ENCODE measurements around the gene HMG20A. TPM values are rescaled to one million over a fixed set of nuclear protein-coding genes. Genes with fewer than 3 reads are reported as not detected.

Gene HMG20A
- total RNA-seq, 6 donors from 2014 or later, result 33.1 to 155 (median 39.3) TPM

GRCh38 chr15:77417602-77418001 is 3.1 kb upstream of the HMG20A start:
- no peaks in the 10 kb centered on the region for H3K27me3 ChIP-seq
- no peaks in the 10 kb centered on the region for H3K9me3 ChIP-seq
- peak overlapping the region in 1 of 4 donors; percentile 91 for H3K4me3 ChIP-seq
- no peak for DNase-seq
- peak overlapping the region in 3 of 4 donors; percentile 92 to 97 (median 94) for H3K27ac ChIP-seq
- WGBS, 2 donors, result 55 to 59% methylated on average over 3 of the region's 3 CpGs
- ATAC-seq (ENCODE audit: low FRiP score in 2 of 2), result no peak
- peaks cover 45 to 57% (median 50%) of the 10 kb centered on the region in 4 donors for H3K4me1 ChIP-seq
- H3K36me3 ChIP-seq, result no peaks in the 10 kb centered on the region
- TF ChIP-seq CTCF (IDR thresholded peaks at IDR 0.05) (no peak), POLR2AphosphoS5 (IDR thresholded peaks at IDR 0.05) (no peak), POLR2A (IDR thresholded peaks at IDR 0.05) (no peak), EP300 (IDR thresholded peaks at IDR 0.05) (no peak)

- DNase-seq (no peak), ATAC-seq (ENCODE audit: low FRiP score in 2 of 2) (no peak)
- WGBS, 2 donors, result 42 to 56% methylated on average over 8 of the region's 8 CpGs
- H3K4me3 ChIP-seq, result peak overlapping the region; percentile 56 to 91 (median 82)
- no peaks in the 10 kb centered on the region for H3K36me3 ChIP-seq
- peak overlapping the region; percentile 92 to 97 (median 95) for H3K27ac ChIP-seq
- no peak for TF ChIP-seq POLR2A (IDR thresholded peaks at IDR 0.05)
- TF ChIP-seq CTCF (IDR thresholded peaks at IDR 0.05), result no peak
- TF ChIP-seq EP300 (IDR thresholded peaks at IDR 0.05), result no peak
- no peak for TF ChIP-seq POLR2AphosphoS5 (IDR thresholded peaks at IDR 0.05)
- H3K9me3 ChIP-seq, result no peaks in the 10 kb centered on the region
- peaks cover 43 to 54% (median 48%) of the 10 kb centered on the region in 4 donors for H3K4me1 ChIP-seq
- H3K27me3 ChIP-seq, result no peaks in the 10 kb centered on the region
Observed at GRCh38 chr15:77418391-77418965, 2.2 kb upstream of the HMG20A start.

- 1 to 2% methylated on average over 38 to 42 of the region's 72 CpGs for WGBS, 2 donors
- DNase-seq (peak in 1 of 2 donors; percentile 30), ATAC-seq (ENCODE audit: low FRiP score in 2 of 2) (peak in 1 of 2 donors; percentile 1)
- Histone ChIP-seq H3K27me3 (no peaks in the 10 kb centered on the region), H3K4me3 (peak overlapping the region; percentile 56 to 91 (median 82)), H3K9me3 (no peaks in the 10 kb centered on the region), H3K4me1 (peaks cover 43 to 54% (median 47%) of the 10 kb centered on the region in 4 donors), H3K36me3 (no peaks in the 10 kb centered on the region), H3K27ac (peak overlapping the region; percentile 92 to 97 (median 95))
- TF ChIP-seq CTCF (IDR thresholded peaks at IDR 0.05) (peak in 3 of 6 experiments; percentile 24 to 49 (median 32)), POLR2A (IDR thresholded peaks at IDR 0.05) (no peak)
Observed at GRCh38 chr15:77418966-77419835, 1.5 kb upstream of the HMG20A start.

- TF ChIP-seq EP300 (IDR thresholded peaks at IDR 0.05), result no peak
- peak in 3 of 4 donors; percentile 82 to 91 (median 87) for TF ChIP-seq POLR2A (IDR thresholded peaks at IDR 0.05)
- peak; percentile 82 to 91 for TF ChIP-seq POLR2AphosphoS5 (IDR thresholded peaks at IDR 0.05)
- peak in 2 of 6 experiments; percentile 4 to 10 for TF ChIP-seq CTCF (IDR thresholded peaks at IDR 0.05)
- H3K36me3 ChIP-seq, result no peaks in the 10 kb centered on the region
- peak; percentile 98 to 100 for ATAC-seq (ENCODE audit: low FRiP score in 2 of 2)
- WGBS, 2 donors, result 0% methylated on average over 13 to 35 of the region's 92 CpGs
- H3K4me3 ChIP-seq, result peak within 1 kb of the TSS; percentile 71 to 91 (median 82)
- H3K27me3 ChIP-seq, result no peaks in the 10 kb centered on the region
- peak within 1 kb of the TSS; percentile 94 to 97 (median 96) for H3K27ac ChIP-seq
- no peaks in the 10 kb centered on the region for H3K9me3 ChIP-seq
- H3K4me1 ChIP-seq, result peaks cover 40 to 47% (median 45%) of the 10 kb centered on the region in 4 donors
- peak; percentile 98 to 99 for DNase-seq
Observed at GRCh38 chr15:77419836-77420609, 665 bp upstream of the HMG20A start, which contains the start of gene PEAK1. PEAK1 (minus strand) TSS chr15:77420104; CDS start chr15:77181926, 238,178 bp downstream.
